Limb (tissue), 2 donors: ENCODE results near the gene LENG1.
"Not testable (repeated sequence)": the region's sequence is repeated elsewhere in the genome, so short reads cannot be mapped to it uniquely, and the experiment has no call there.

Source experiments
- DNase-seq, 2 donors: peaks; one replicate each; pipeline ENCODE4 v3.0.0-alpha.2; 2016; ENCODE audit errors: extremely low spot score in 2 of 2

LENG1 gene

DNA sequence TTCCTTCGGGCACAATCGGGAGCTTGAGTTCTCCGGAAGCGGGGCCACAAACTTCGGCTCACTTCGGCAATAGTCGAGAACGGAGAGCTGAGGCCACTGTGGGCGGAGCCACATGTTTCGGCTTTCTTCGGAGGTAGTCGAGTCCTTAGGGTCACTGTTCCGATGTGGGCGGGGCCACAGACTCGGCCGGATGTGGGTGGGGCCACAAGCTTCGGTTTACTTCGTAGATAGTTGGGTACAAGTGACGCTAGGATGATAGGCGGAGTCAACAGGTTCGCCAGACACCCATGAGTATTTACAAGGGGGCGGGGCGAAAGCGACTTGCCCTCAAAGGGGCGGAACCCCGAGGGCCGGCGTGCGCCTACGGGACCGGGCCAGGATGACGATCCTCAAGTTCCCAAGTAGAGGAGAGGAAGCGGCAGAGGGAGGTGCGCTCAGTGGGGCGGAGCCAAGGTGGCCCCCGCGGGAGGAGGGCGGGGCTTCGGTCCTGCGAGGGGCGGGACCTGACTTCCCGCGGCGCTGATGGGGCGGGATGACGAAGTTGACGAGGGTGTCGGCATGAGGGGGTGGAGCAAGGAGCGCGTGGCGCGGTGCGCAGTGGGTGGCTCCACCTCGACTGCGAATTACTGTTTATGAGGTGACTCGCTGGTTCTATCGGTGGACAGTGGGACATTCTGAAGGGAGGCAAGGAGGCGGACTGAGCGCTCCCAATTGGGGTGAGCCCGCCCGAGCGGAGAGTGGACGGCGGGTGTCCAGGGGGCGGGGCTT lies 30.4 kb upstream of the LENG1 start:
- DNase-seq: peak; percentile 100

DNA sequence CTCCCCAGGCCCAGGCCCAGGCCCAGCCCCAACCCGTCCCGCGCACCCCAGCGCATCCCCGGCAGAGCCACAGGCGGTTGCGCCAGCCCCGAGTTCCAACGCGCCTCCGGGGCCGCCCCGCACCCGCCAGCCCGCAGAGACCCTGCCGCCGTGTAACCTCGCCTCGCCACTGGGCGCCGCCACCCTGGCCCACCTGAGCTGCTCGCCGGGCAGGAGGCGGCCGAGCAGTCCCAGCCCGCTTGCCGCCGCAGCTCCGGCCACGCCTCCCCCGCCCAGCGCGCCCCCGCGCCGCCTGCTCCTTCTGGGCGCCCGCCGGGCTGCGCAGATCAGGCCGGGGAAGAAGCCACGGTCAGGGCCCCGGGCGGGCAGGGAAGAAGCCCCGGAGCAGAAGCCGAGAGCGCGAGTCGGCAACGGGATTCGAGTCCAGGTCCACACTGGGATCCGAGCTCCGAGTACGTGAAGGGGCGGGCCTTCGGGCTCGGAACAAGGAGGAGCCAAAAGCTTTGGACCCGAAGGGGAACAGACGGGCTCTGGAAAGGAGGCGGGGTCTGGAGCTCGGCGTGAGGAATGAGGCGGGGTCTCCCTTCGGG lies 29.7 kb upstream of the LENG1 start, which contains the start of gene MBOAT7:
Gene MBOAT7 (minus strand): TSS at position 436 of the 590 bp plus-strand sequence. CDS start 1,072 bp downstream, outside the sequence.
- DNase-seq: no peak

DNA sequence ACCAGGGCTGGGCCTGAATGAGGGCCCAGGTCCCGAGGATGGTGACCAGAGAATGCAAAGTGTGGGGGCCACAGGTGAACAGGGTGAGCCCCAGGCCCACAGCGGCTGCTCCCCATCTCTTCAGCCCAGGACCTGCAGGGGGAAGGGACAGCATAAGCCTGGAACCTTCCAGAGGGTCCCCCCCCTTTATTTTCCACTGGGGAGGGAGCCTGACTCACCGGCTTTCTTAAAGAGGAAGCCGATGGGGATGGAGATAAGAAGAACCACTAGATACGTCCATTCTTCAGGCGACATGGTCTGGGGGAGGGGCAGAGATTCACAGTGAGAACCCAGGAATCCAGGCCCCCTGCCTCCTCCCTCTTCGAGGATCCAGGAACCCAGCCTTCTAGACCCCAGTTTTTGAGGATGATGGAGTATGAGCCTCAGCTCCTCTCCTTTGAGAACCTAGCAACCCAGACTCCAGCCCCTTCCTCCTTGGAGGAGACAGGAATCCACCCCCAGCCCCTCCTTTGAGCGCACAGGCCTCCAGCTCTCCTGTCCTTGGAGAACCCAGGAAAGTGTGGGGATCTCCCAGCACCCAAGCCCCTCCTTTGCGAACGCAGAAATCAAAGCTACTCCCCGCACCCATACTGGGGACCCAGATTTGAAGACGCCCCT lies 28.8 kb upstream of the LENG1 start:
- DNase-seq: no peak

DNA sequence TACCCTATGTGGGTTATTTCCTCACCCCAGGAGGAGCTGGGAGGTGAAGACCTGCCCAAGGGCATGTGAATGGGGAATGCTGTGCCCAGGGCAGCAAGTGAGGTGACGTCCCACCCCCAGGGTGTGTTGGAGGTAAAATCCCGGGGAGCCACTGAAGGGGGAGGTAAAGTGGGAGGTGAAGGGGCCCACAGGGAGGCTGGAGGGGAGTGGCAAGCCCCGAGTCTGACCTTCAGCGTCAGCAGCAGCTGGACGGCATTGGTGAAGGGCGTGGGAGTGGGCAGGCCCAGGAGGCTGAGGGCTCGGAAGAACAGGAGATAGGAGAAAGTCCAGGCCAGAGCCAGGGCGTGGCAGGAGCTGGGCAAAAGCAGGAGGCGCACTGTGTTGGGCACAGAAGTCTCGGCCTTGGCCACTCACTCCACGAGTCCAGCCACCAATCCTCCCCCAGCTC lies 27.4 kb upstream of the LENG1 start:
- no peak for DNase-seq

DNA sequence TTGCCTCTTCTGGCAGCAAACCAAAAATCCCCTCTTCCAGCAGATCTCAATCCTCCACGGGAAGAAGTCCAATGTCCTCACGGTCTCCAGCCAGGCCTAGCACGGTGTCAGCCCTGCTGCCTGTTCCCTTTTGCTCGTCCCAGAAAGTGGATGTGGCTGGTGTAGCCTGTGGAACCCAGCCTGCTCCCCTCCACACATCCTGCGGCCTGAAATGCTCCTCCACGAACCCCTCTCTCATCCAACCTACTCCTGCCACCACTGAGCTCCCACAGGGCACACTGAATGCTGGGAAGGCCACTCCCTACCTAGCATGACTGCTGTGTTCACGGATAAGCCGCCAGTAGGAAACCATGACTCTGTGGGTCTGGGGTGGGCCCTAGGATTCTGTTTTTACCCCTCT lies 26.8 kb upstream of the LENG1 start:
- DNase-seq: no peak

DNA sequence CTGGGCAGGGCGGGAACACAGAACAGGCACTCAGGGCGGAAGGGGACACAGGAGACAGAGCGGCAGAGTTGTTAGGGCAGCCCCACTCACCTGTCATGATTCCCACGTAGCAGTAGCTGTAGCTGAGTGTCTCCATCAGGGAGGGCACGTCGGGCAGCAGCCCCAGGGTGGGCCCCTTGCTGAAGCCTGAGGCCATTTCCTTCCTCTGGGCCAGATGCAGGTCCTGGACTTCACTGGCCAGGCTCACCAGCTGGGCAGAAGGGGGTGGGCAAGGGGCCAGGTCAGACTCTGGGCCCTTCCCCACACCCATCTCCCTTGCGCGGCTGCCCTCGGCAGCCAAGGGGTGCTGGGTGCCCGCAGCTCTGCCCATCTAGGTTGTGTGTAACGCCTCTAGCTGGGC lies 23.9 kb upstream of the LENG1 start:
- no peak for DNase-seq

DNA sequence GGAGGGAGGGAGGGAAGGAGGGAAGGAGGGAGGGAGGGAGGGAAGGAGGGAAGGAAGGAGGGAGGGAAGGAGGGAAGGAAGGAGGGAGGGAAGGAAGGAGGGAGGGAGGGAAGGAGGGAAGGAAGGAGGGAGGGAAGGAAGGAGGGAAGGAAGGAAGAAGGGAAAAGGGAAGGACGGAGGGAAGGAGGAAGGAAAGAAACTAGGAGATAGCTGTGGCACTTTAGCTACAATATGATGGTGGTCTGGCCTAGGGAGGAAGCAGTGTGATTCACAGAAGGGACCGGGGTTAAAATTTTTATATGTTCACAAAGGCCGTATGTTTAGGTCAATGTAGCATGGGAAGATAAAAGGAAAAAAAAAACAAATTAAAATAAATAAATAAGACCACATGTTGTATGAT lies 22.4 kb upstream of the LENG1 start:
- DNase-seq: not testable (repeated sequence)

DNA sequence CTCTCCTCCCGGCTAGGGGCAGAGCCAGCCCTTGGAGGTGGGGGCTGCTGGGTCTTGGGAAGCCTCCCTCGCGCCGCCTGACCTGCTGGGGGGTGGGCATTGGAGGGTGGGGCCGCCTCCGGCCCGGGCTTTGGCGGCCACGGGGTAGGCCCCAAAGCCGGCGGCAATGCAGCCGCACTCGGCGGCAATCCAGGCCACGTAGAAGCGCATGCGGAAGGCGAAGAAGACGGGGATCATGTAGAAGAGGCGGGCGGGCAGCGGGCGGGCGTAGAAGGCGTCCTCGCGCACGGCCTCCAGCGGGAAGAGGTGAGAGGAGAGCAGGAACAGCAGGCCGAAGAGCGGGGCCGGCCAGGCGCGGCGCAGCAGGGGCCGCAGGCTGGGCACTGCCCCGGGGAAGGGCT lies 21.2 kb upstream of the LENG1 start:
- DNase-seq: no peak

DNA sequence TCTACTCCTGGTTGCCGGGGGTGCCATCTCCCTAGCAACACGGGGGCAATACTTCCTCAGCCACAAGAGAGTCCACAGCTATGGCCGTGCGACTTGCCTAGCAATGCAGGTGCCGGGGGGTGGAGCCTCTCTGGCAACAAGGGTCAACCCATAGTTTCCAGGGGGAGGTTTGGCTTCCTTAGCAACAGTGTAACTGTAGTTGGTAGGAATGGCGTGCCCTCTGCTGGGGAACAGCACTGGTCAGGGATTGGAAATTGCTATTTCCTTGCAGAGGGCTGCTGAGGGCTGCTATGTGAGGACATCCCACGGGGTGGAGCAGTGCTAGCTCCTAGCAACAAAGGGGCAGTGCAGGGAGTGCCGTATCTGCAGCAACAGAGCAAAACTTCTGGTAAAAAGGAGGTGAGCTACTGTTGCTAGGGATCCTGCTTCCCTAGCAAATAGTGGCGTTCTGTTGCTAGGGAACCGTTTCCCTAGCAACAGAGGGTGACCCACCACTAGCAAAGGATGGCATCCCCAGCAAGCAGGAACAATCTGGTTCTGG lies 20.5 kb upstream of the LENG1 start:
- peak; percentile 53 to 72 for DNase-seq

DNA sequence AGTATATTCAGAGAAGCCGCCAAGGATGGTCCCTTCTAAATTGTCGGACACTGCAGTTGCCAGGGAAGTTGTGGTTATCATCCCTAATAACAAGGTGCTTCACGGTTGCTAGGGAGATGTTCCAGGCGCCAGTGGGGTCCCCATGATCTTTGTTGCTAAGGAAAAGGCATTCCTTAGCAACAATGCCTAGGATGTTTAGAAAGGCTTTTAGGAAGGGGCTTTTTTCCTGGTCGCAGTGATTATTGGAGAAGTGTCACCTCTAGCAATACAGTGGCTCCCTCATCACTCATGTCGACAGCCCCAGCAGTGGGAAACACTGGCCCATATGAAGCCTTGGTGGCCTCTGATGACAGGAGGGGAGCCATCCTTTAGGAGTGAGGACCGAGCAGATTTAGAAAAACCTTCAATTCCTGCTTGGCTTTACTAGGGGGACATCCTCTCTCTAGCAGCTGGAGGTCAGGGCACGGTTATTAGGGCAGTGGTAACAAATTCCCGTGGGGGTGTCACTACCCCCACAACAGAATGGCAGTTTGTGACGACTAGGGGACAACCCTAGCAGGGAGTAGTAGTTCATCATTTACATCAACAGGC lies 19.8 kb upstream of the LENG1 start:
- DNase-seq: no peak

DNA sequence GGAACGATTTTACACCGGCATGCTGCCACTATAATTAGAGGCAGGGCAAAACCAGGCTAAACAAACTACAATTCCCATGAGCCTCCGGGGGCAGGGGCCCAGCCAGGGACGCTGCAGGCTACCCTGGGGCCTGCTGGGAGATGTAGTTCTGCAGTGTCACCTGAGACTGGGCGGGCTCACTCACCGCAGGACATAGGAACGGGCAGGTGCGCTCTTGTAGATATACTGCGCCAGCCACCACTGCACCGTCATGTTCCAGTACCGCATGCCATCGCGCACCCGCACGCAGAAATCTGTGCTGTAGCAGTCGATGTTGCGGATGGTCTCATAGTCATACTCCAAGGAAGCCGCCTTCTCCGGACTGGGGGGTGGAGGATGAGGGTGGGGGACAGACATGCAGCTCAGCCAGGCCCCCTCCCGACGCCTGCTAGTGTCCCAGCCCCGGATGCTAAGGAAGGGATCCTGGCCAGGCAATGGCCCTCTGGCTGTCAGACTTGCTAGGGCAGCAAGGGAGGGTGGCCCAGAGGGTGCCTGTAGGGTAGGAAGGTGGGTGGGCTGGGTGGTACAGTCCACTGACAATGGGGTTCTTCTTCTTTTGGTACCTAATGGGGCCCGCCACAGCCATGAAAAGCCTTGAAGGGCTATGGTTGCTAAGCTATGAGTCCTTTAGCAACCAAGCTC lies 19.2 kb upstream of the LENG1 start:
- peak in 1 of 2 donors; percentile 70 for DNase-seq

DNA sequence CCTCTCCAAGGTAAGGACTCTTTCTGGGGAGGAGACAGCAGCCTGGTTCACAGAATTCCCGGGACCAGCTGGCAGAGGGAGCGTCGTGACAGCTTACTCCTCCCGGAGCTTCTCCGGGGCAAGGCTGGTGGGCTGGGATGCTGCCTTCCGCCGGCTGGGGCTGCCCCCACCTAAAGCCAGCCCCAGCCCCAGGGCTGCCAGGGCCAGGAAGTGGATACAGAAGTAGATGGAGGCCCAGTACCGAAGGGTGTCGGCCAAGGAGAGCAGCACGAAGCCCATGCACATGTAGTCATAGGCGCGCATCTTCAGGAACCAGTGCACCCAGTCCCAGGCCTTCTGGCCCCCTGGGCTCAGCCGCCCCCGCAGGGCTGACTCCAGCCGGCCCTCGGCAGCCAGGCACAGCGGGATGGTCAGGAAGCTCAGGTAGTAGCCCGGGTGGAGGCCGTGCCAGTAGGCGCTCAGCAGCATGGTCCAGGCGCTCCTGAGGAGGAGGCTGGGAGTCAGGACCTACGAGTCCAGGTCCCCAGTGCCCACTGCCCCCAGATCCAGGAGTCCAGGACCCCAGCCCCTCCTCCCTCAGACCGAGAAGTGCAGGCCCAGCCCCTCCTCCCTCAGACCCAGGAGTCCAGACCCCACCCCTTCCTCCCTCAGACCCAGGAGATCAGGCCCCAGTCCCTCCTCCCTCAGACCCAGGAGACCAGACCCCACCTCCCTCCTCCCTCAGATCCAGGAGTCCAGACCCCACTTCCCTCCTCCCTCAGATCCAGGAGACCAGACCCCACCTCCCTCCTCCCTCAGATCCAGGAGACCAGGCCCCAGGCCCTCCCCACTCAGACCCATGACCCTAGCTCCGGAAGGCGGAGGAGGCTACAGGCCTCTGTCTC lies 14.7 kb upstream of the LENG1 start:
- peak in 1 of 2 donors; percentile 28 for DNase-seq

DNA sequence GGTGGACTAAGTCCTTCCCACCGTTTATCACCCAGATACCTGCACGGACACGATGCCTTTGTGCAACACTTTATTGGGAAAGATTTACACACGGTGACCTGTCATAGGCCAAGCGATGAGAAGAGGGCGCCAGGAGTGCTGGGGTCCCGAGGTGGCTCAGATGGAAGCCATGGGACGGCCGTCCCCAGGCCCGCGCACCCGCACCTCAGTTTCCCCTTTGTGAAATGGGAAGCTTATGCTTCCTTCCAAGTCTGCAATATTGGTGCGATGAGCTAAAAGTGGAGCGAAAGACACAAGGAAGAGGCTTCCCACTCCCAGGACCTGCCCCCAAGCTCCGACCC lies 13.8 kb upstream of the LENG1 start:
- no peak for DNase-seq

DNA sequence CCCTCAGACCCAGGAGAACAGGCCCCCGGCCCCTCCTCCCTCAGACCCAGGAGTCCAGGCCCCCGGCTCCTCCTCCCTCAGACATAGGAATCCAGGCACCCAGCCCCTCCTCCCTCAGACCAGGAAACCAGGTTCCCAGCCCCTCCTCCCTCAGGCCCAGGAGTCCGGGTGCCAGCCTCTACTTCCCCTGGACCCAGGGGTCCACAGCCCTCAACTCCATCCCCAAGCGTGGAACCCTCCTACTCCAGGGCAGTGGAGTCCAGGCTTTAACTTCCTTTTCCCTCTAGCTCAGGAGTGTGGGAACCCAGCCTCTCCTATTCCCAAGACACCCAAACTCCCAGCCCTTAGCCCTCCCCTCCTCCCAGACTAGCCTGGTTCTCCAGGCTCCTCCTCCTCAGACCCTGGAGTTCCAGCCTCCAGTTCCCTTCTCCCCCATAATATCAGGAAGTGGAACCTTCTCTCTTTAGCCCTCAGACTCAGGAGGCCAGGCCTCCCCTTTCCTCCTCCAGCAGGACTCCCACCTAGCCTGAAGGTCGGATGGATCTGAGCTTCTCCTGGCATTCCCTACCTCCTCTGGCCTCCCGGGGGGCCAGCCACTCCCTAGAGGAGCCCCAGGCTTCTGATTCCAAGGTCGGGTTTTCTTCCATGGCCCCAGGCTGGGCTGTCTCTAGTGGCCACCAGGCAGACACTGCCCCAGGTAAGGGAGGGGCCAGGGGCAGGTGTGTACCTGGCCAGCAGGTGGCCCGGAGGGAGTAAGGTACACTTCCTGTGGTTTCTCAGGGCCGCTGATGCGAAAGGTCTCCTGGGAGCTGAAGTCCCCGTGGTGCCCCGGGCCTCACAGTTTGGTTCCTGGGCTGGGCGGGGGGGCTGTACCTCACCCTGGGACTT lies 13.2 kb upstream of the LENG1 start, which contains the start of gene TMC4:
Gene TMC4 (minus strand): TSS at position 690 of the 888 bp plus-strand sequence. CDS start 43 bp downstream, at position 647.
- DNase-seq: peak in 1 of 2 donors; percentile 35

DNA sequence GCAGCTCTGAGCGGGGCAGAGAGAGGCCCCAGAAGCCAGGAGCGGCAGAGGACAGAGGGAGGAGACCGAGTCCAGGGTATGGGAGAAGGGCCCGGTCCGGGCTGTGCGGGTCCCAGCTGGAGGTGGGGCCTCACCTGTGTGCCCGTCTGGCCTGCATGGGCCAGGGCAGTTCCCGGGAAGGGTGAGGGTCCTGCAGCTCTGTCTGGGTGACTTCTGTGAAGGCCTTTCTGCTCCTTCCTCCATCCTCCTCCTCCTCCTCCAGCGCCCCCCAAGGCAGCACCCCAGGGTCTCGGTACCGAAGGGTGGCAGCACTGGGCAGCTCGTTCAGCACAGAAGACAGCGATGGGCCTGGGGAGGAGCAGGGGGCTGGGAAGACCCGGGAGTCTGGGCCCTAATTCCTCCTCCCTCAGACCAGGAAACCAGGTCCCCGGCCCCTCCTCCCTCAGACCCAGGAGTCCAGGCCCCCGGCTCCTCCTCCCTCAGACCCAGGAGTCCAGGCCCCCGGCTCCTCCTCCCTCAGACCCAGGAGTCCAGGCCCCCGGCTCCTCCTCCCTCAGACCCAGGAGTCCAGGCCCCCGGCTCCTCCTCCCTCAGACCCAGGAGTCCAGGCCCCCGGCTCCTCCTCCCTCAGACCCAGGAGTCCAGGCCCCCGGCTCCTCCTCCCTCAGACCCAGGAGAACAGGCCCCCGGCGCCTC lies 12.4 kb upstream of the LENG1 start:
- not testable (repeated sequence) for DNase-seq

DNA sequence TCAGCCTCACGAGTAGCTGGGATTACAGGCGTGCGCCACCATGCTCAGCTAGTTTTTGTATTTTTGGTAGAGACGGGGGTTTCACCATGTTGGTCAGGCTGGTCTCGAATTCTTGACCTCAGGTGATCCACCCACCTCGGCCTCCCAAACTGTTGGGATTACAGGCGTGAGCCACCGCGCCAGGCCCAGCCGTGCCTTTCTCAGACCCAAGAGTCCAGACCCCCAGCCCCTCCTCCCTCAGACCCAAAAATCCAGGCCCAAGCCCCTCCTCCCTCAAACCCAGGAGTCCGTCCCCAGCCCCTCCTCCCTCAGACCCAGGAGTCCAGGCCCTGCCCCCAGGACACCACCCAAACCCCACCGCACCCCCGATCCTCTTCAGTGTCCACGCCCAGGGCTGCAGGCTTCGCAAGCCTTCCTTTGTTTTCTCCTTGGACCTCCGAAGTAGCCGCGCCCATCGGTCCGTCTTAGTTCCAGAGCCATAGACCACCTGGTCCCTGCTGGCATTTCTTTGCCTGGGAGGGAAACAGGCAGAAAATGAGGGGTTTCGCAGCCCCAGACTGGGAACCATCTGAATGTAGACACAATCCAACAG lies 9.7 kb upstream of the LENG1 start:
- no peak for DNase-seq

DNA sequence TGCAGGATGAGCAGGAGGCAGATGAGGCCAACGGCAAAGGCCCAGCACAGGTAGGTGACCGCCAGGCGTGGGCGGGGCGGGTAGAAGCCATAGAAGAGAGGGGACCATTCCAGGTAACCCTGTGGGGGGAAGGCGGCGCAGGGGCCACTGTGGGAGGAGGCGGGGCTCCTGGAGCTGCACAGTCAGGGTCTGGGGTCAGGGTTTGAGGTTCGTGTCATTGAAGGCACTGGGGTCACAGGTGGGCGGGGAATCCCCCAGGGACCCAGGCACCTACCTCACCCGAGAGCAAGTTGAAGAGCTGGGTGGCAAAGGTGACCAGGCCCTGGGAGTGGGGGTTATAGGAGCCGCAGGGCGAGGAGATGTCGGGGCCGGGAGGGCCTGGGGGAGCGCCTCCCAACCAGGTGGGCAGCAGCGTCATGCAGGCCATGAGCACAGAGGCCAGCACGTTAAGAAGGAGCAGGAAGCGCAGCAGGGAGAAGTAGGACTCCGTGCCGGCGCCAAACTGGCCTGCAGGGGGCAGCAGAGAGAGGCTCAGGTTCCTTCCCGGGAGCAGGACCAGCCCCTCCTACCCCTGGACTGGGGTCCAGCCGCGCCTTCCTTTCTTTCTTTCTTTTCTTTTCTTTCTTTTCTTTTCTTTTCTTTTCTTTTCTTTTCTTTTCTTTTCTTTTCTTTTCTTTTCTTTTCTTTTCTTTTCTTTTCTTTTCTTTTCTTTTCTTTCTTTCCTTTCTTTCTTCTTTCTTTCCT lies 8.8 kb upstream of the LENG1 start:
- peak; percentile 80 to 96 for DNase-seq
